HL-60/S4 treated with retinoic acid at 250 ng/mL for 4 days and 3 days (cell line): ENCODE data around the gene AFDN.
"Not testable (repeated sequence)": the region's sequence is repeated elsewhere in the genome, so short reads cannot be mapped to it uniquely, and the experiment has no call there.

Experiments used
- in situ Hi-C: fragments of 300-500 bp; cut with MboI; formaldehyde crosslinking; loops from 2 replicates; pipeline ENCODE4 v1.7.0; 2022; ENCODE audit warnings: low sequenced_read_pairs

The AFDN gene

DNA sequence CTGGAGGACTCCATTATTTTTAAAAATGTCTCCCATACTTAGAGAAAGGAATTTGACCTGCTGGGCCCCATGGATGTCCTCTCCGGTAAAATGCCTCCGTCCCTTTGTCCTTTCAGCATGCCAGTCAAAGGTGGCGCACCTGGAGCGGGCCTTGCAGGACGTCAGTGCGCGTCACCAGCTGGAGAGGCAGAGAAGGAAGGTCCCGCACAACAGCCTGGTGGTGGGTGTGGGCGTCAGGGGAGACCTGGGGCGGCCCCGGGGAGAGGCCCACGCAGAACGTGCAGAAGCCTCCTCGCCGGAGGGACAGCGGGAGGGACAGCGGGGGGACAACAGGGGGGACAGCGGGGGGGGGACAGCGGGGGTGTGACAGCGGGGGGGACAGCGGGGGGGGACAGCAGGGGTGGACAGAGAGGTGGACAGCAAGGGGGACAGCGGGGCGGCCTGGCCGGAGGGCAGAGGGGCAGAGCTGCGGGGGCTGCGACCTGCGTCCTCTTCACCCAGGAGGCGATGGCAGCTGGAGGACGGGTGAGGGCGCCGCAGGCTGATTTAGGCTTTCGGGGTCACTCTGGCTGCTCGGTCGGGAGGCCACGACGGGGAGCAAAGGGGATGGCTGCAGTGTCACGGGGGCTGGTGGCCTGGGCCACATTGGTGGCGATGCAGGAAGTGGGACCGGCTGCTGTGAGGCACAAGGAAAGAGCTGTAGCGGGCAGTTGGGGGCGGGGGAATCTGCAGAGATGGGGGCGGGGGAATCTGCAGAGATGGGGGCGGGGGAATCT lies 169.9 kb downstream of the AFDN start:
- in situ Hi-C loops: no loop called here

DNA sequence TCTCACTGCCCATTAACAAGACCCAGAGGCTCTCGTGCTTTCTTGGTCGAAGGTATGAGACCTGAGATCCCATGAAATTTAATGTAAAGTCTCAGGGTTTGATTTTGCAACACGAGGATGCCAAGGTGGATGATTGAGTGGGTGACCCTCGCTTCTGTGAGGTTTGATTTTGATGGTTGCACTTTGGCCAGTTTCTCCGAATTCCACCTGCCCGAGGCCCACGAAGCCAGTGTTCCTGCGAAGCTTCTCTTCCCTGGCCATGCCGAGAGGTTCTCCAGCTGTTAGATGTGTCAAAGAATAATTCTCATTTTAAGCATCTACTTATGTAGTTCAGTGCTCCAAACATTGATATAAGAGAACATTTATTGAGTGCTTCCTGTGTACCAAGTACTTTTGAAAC lies 170.9 kb downstream of the AFDN start, which contains the start of gene KIF25:
KIF25 (plus strand) TSS at position 30 of the 400 bp plus-strand sequence. CDS start 31,915 bp downstream, outside the sequence.
- in situ Hi-C loops: no loop called here

DNA sequence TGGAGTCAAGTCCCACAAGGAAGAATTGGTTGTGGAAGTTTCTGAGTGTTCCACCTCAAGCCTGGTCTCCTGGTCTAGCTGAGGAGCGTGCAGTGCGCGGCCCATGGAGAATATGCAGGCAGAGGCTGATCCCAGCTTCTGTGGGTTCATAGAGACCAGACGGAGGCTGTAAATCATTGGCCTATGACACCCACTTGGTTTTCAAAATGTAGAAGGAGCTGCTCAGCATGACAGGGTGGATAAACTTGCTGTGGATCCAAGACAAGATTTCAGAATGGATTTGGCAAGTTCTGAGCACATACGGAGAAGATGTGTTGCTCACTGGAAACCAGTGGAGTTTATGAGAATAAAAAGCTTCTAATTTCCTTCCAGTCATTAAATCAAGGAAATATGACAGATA lies 171.5 kb downstream of the AFDN start:
- in situ Hi-C loops: no loop called here

- in situ Hi-C loops: no loop called here
Measured at GRCh38 chr6:168000198-168001028, 173.7 kb downstream of the AFDN start.

DNA sequence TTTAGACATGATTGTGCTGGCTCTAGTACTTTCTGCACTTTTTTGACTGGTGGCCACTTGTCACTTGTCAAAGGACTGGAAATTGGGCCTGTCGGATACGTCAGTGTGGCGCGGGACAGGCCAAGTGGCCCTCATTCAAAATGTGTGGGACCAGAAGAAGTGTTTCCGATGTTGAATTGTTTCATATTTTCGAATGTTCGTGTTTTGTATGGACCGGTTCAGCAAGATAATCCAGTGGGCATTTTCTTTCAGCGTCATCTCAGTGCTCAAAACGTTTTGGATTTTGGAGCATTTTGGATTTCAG lies 174.3 kb downstream of the AFDN start:
- in situ Hi-C loops: no loop called here

GRCh38 chr6:168001514-168001913 lies 174.8 kb downstream of the AFDN start:
- in situ Hi-C loops: not testable (repeated sequence)

DNA sequence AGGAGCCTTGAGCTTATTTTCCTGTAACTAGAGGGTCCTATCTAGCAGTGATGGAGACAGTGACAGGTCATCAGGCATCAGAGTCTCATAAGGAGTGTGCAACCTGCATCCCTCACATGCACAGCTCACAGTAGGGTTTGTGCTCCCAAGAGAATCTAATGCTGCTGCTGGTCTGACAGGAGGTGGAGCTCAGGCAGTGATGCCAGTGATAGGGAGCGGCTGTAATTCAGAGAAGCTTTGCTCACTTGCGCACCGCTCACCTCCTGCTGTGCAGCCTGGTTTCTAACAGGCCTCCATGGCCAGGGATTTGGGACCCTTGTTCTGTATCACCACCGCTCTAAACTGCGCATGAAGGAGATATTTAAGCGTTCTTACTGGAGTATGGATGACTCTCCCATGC lies 176.1 kb downstream of the AFDN start:
- in situ Hi-C loops: no loop called here

- in situ Hi-C loops: no loop called here
Measured at GRCh38 chr6:168004023-168004422, 177.3 kb downstream of the AFDN start.

GRCh38 chr6:168004945-168005344 lies 178.2 kb downstream of the AFDN start:
- in situ Hi-C loops: no loop called here

- in situ Hi-C loops: no loop called here
Measured at GRCh38 chr6:168005796-168006195, 179.1 kb downstream of the AFDN start.

GRCh38 chr6:168007592-168008338 lies 181.1 kb downstream of the AFDN start:
- in situ Hi-C loops: no loop called here

GRCh38 chr6:168009331-168009730 lies 182.6 kb downstream of the AFDN start:
- in situ Hi-C loops: no loop called here

DNA sequence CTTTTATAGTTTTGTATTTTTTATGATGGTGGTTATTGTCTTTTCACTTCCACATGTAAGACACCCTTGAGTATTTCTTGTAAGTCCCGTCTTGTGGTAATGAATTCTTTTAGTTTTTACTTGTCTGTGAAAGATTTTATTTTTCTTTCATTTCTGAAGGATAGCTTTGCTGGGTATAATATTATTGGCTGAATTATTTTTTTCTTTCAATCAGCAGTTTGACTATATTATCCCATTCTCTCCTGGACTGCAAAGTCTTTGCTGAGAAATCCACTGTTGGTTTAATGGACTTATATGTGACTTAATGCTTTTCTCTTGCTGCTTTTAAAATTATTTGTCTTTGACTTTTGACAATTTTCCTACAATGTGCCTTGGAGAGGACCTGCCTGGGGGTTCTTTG lies 184.6 kb downstream of the AFDN start:
- in situ Hi-C loops: no loop called here

GRCh38 chr6:168012431-168013249 lies 185.9 kb downstream of the AFDN start:
- in situ Hi-C loops: no loop called here

DNA sequence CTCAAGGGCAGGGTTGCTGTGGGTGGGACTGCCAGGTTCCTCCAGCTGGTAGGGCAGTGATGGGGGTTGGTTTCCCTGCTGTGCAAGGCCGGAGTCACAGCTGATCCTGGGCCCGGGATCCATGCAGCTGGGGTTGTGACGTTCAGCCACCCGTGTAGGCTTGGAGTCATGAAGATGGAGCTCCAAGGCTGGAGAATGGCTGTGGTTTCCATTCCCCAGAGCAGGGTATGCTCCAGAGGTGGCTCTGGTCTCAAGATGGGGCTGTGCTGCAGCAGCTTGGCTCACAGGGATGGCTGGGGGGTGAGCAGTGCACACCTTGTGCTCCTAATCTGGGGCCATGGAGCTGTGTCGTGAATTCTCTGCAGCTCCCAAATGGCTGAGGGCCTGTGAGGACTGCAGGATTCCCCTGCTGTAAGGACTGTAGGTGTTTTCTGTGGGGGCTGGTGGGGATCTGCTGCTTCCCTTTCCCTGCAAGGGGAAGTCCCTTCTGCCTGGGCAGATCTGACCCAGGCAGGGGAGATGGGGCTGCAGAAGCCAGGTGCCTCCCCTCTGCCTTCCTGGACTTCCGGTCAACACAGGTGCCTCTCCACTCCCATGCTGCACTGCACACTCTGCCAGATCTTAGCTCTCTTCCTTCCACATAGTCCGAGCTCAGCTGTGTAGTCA lies 186.7 kb downstream of the AFDN start:
- in situ Hi-C loops: no loop called here

- in situ Hi-C loops: no loop called here
Measured at GRCh38 chr6:168014428-168014827, 187.7 kb downstream of the AFDN start.

GRCh38 chr6:168015009-168015408 lies 188.3 kb downstream of the AFDN start:
- in situ Hi-C loops: no loop called here

GRCh38 chr6:168015482-168016175 lies 188.9 kb downstream of the AFDN start:
- in situ Hi-C loops: no loop called here

DNA sequence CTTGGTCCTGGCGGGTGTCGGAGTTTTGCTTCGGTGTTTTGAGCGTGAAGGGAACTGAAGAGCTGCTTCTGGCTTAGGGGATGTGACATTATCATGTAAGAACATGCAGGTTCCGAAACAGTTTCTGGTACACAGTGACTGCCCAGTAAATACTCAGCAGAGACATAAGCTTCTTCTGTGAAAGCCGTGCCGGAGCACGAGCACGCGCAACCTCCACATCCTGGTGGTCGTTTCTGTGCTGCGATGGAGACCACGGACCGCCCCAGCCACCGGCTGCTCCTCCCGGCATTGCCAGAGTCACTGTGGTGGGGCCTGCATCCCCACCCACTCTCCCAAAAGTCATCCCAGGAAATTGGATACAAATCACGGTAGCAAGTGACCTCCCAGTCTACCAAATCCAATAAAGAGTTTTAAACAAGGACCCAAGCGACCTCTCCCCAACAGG lies 189.5 kb downstream of the AFDN start:
- in situ Hi-C loops: no loop called here
